NOMO-1 treated with DMSO at 0.1 percent for 48 hours (cell line): ENCODE data around the gene BMP10.

Source experiments
- DNase-seq: peaks from one replicate; lab custom pipeline; 2025; ENCODE audit not compliant: unreplicated experiment; lab: John Stamatoyannopoulos, UW

The BMP10 gene

DNA sequence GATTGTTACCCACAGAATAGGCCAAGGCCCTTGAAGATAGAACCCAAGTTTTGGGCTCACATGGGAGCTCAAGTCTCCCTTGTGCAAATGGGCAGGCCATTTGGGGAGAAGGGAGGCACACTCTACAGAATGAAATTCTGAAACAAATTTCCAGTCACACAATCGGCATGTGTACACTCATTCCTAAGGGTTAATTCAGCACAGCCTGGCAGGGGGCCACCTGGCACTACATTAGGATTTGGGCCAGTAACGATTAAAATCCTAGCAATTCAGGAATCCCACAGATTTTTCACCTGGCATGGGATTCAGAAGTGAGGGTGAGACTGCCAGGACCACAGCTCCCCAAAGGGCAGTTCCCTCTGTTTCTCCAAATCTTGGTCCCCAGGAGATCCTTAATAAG lies 46.4 kb downstream of the BMP10 start:
- DNase-seq: no peak

- no peak for DNase-seq
Measured at GRCh38 chr2:68822207-68822872, 48.9 kb downstream of the BMP10 start.

- DNase-seq: no peak
Measured at GRCh38 chr2:68819556-68819955, 51.6 kb downstream of the BMP10 start.

- DNase-seq: no peak
Measured at GRCh38 chr2:68817306-68817705, 53.9 kb downstream of the BMP10 start.
